Lower lobe of right lung (tissue), 2 donors: ENCODE measurements around the gene LMF1. TPM values are rescaled to one million over a fixed set of nuclear protein-coding genes. Genes with fewer than 3 reads are reported as not detected.
A peak's percentile ranks its signal among the peaks of the same experiment; 100 is the strongest.
"Not testable (repeated sequence)": the region's sequence is repeated elsewhere in the genome, so short reads cannot be mapped to it uniquely, and the experiment has no call there.

ENCODE experiments used
- ATAC-seq, 2 donors: fragments of 200-7000 bp; cut with Tn5 transposase; one replicate each; pipeline ENCODE4 v1.9.1; 2020 to 2022; ENCODE audit warnings: mild to moderate bottlenecking in 2 of 2, moderate library complexity in 2 of 2
- DNase-seq: peaks from one replicate; pipeline ENCODE4 v3.0.0-alpha.2; 2020
- H3K27ac ChIP-seq: fragments of 200-600 bp; one replicate; pipeline ENCODE4 v1.8.0; 2022
- H3K27me3 ChIP-seq: fragments of 200-600 bp; one replicate; pipeline ENCODE4 v1.8.0; 2022; ENCODE audit warnings: low read depth
- H3K36me3 ChIP-seq: fragments of 200-600 bp; one replicate; pipeline ENCODE4 v1.8.0; 2022; ENCODE audit warnings: mild to moderate bottlenecking
- H3K4me1 ChIP-seq: fragments of 200-600 bp; one replicate; pipeline ENCODE4 v1.8.0; 2022
- H3K4me3 ChIP-seq: fragments of 200-600 bp; one replicate; pipeline ENCODE4 v1.8.0; 2022; ENCODE audit warnings: mild to moderate bottlenecking
- H3K9me3 ChIP-seq: fragments of 200-600 bp; one replicate; pipeline ENCODE4 v1.8.0; 2022
- intact Hi-C: fragments of 100-400 bp; cut with DNase I; formaldehyde crosslinking; loops from one replicate; pipeline ENCODE4 v1.11.0; 2022
- total RNA-seq: library from RNA; stranded (reverse); fragmentation: NEBNext Ultra II Directional; extraction: Animal tissue kit (Norgen Biotek cat#: 25700); gene quantifications from one replicate; pipeline ENCODE4 v1.2.1, GENCODE V29; 2021
- TF ChIP-seq, protein P1 (sequence below): fragments of 200-600 bp; IDR thresholded peaks from one replicate; pipeline ENCODE4 v1.8.0; 2022; ENCODE audit warnings: antibody characterized with exemption, mild to moderate bottlenecking
- donor health status: DM: no; HTN: yes; CAD: no; lungs with severe emphysema.

LMF1 gene
- total RNA-seq, 1 donor from 2014 or later: 23.8 TPM

DNA sequence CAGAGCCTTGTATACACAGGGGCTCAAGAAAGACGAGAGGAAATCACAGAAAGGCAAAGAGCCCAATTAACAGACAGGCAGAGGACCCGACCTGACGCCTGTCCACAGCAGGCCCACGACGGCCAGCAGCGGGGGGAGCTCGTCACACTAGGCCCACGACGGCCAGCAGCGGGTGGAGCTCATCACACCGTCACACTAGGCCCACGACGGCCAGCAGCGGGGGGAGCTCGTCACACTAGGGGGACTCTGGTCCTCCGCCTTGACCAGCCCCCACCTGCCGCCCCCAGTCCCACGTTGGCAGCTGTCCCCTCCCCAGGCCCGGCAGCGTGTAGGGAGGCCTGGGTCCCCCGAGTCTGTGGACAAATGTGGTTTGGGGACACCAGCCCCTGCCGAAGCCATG, 146.6 kb downstream of the LMF1 start:
- intact Hi-C loops: no loop called here
- H3K27me3 ChIP-seq: peaks cover 17% of the 10 kb centered on the region

DNA sequence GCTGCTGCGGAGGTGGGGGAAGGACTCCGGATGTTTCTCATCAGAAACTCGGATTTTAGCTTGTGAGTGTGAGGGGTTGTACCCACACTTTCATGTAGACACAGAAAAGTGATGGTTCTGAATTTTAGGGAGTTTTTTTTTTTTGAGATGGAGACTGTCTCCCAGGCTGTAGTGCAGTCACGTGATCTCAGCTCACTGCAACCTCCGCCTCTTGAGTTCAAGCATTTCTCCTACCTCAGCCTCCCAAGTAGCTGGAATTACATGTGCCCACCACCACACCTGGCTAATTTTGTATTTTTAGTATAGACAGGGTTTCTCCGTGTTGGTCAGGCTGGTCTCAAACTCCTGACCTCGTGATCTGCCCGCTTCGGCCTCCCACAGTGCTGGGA, 147.9 kb downstream of the LMF1 start:
- H3K27me3 ChIP-seq: peaks cover 23% of the 10 kb centered on the region
- no peak for ATAC-seq
- intact Hi-C loops: no loop called here

More for the DNA sequence above, 146.6 kb downstream of the LMF1 start:
- no peak for DNase-seq
- Histone ChIP-seq H3K4me1 (no peaks in the 10 kb centered on the region), H3K27ac (no peak overlapping the region), H3K36me3 (no peaks in the 10 kb centered on the region), H3K4me3 (no peak overlapping the region), H3K9me3 (no peaks in the 10 kb centered on the region)
- TF ChIP-seq, protein P1, sequence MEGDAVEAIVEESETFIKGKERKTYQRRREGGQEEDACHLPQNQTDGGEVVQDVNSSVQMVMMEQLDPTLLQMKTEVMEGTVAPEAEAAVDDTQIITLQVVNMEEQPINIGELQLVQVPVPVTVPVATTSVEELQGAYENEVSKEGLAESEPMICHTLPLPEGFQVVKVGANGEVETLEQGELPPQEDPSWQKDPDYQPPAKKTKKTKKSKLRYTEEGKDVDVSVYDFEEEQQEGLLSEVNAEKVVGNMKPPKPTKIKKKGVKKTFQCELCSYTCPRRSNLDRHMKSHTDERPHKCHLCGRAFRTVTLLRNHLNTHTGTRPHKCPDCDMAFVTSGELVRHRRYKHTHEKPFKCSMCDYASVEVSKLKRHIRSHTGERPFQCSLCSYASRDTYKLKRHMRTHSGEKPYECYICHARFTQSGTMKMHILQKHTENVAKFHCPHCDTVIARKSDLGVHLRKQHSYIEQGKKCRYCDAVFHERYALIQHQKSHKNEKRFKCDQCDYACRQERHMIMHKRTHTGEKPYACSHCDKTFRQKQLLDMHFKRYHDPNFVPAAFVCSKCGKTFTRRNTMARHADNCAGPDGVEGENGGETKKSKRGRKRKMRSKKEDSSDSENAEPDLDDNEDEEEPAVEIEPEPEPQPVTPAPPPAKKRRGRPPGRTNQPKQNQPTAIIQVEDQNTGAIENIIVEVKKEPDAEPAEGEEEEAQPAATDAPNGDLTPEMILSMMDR: no peak
- peak in 1 of 2 donors; percentile 55 for ATAC-seq

DNA sequence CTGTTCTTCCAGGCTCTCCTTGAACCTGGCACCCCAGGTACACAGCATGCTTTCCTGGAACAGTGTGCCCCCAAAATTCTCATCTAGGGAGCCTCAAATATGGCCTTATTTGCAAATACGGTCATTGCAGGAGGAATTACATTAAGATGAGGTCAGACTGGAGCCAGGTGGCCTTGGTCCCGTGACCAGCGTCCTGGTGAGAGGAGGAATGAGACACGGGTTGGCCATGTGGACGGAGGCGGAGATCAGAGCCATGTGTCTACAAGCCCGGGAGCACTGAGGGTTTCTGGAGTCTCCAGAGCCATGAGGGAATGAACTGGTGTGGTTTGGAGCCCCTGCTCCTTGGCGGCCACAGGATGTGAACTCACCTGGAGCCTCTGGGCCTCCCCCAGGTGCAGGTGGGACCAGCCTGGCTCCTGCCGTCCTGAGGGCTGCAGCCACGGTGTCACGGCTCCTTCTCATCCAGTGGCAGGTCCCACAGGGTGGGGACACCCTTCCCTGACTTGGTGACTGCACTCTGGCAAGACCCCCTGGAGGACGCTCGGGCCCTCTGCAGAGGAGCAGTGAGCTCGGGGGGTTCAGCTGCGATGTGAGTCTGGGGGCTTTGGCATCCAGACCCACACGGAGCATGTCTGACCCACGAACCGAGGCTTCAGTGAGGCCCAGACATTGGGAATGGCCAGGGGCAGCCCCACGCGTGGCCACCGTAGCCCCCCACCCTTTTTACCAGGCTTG, 148.4 kb downstream of the LMF1 start:
- ATAC-seq (no peak), DNase-seq (no peak)
- intact Hi-C loops: no loop called here
- Histone ChIP-seq H3K27me3 (peaks cover 26% of the 10 kb centered on the region), H3K36me3 (no peaks in the 10 kb centered on the region), H3K4me3 (no peak overlapping the region), H3K27ac (no peak overlapping the region), H3K9me3 (no peaks in the 10 kb centered on the region), H3K4me1 (no peaks in the 10 kb centered on the region)
- TF ChIP-seq, protein P1: no peak

More for the DNA sequence above, 147.9 kb downstream of the LMF1 start:
- Histone ChIP-seq H3K27ac (no peak overlapping the region), H3K4me1 (no peaks in the 10 kb centered on the region), H3K36me3 (no peaks in the 10 kb centered on the region), H3K9me3 (no peaks in the 10 kb centered on the region), H3K4me3 (no peak overlapping the region)
- DNase-seq: no peak
- TF ChIP-seq, protein P1: no peak

DNA sequence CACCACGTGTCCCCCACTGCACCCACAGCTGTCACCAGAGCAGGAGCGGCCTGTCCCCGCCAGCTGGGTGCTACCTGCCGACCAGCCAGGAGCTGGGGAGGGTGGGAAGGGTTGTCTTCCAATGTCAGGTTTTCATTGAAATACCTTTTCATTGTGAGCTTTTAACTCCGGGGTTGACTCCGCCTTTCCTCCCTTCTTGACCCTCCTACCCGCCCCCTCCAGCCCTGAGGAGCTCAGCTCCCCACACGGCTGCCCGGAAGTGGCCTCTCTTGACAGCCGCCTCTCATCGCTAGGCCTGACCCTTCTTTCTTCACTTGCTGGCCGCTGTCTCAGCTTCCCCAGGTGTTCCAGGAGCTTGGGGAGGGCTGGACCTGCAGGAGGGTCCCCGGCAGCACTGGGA, 149.0 kb downstream of the LMF1 start:
- TF ChIP-seq, protein P1: no peak
- DNase-seq (no peak), ATAC-seq (no peak)
- H3K27ac ChIP-seq: no peak overlapping the region
- H3K4me1 ChIP-seq: no peaks in the 10 kb centered on the region
- H3K27me3 ChIP-seq: peaks cover 32% of the 10 kb centered on the region
- H3K36me3 ChIP-seq: no peaks in the 10 kb centered on the region
- intact Hi-C loops: no loop called here
- no peak overlapping the region for H3K4me3 ChIP-seq
- H3K9me3 ChIP-seq: no peaks in the 10 kb centered on the region

DNA sequence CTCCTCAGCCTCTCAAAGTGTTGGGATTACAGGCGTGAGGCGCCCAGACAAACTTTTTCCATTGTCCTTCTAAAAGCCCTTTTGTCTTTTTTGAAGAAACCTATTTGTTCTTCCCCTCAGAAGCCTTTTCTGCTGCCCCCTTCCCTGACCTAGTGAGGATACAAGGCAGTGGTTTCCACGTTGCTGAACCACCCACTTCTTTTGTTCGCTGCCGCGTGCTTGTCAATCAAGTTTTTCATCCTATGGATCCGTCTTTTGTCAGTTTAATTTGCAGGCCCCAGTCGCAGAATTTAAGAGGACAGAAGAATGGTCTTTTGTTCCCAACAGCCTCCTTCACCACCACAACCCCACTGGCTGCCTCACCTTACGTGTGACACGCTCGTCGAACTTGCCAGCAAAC, 150.0 kb downstream of the LMF1 start:
- TF ChIP-seq, protein P1: no peak
- DNase-seq: no peak
- intact Hi-C loops: no loop called here
- Histone ChIP-seq H3K27ac (no peak overlapping the region), H3K27me3 (peaks cover 39% of the 10 kb centered on the region), H3K4me1 (no peaks in the 10 kb centered on the region), H3K9me3 (no peaks in the 10 kb centered on the region), H3K36me3 (no peaks in the 10 kb centered on the region), H3K4me3 (no peak overlapping the region)
- ATAC-seq: no peak

DNA sequence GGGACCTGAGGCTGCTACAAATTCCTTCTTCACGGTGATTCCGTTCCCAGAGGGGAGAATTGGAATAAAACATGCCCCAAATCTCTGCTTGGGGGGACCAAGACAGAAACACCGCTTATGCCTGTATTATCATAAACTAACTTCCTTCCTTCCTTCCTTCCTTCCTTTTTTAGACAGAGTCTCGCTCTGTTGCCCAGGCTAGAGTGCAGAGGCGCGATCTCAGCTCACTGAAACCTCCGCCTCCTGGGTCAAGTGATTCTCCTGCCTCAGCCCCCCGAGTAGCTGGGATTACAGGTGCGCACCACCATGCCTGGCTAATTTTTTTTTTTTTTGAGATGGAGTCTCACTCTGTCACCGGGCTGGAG, 150.8 kb downstream of the LMF1 start:
- peaks cover 46% of the 10 kb centered on the region for H3K27me3 ChIP-seq
- not testable (repeated sequence) for H3K9me3 ChIP-seq

More for the DNA sequence above, 150.8 kb downstream of the LMF1 start:
- H3K27ac ChIP-seq, ATAC-seq, DNase-seq, intact Hi-C loops, H3K4me1 ChIP-seq, H3K4me3 ChIP-seq, H3K36me3 ChIP-seq: not testable (repeated sequence)
